HG02884 (cell line): Measurements from ENCODE around the gene GFPT2.
"Not testable (repeated sequence)": the region's sequence is repeated elsewhere in the genome, so short reads cannot be mapped to it uniquely, and the experiment has no call there.

ENCODE experiments used
- ATAC-seq: cut with Tn5 transposase; IDR thresholded peaks from one replicate; pipeline ENCODE4 v1.9.1; 2021; ENCODE audit warnings: mild to moderate bottlenecking, moderate library complexity; ENCODE audit not compliant: unreplicated experiment

Gene GFPT2

GRCh38 chr5:180313677-180314505, 39.2 kb downstream of the GFPT2 start:
- ATAC-seq, result no peak

GRCh38 chr5:180311216-180311615, 41.9 kb downstream of the GFPT2 start:
- no peak for ATAC-seq

- no peak for ATAC-seq
Observed at GRCh38 chr5:180306796-180307195, 46.3 kb downstream of the GFPT2 start.

GRCh38 chr5:180305481-180305880, 47.7 kb downstream of the GFPT2 start:
- no peak for ATAC-seq

GRCh38 chr5:180304431-180305375, 48.4 kb downstream of the GFPT2 start:
- no peak for ATAC-seq

GRCh38 chr5:180304016-180304292, 49.2 kb downstream of the GFPT2 start:
- ATAC-seq, result no peak

GRCh38 chr5:180303226-180304015, 49.7 kb downstream of the GFPT2 start:
- ATAC-seq, result no peak

GRCh38 chr5:180302256-180302655, 50.9 kb downstream of the GFPT2 start:
- ATAC-seq, result no peak

- no peak for ATAC-seq
Observed at GRCh38 chr5:180301253-180301652, 51.9 kb downstream of the GFPT2 start.

GRCh38 chr5:180299526-180299925, 53.6 kb downstream of the GFPT2 start:
- ATAC-seq, result no peak

GRCh38 chr5:180299014-180299413, 54.1 kb downstream of the GFPT2 start:
- not testable (repeated sequence) for ATAC-seq

GRCh38 chr5:180297587-180298282, 55.4 kb downstream of the GFPT2 start:
- no peak for ATAC-seq

GRCh38 chr5:180296771-180297170, 56.4 kb downstream of the GFPT2 start:
- ATAC-seq, result no peak

- no peak for ATAC-seq
Observed at GRCh38 chr5:180294913-180295555, 58.1 kb downstream of the GFPT2 start.

GRCh38 chr5:180294411-180294810, 58.7 kb downstream of the GFPT2 start:
- no peak for ATAC-seq

GRCh38 chr5:180291943-180292831, 60.9 kb downstream of the GFPT2 start, which contains the start of gene MAPK9:
MAPK9 (minus strand) TSS chr5:180292083; CDS start chr5:180280561, 11,522 bp downstream.
- peak; percentile 78 for ATAC-seq

- ATAC-seq, result peak; percentile 32
Observed at GRCh38 chr5:180291234-180291940, 61.7 kb downstream of the GFPT2 start.

GRCh38 chr5:180290568-180291233, 62.4 kb downstream of the GFPT2 start:
- ATAC-seq, result no peak
